GM18517 (cell line): ENCODE results near the gene SLC5A10.
"Not testable (repeated sequence)": the region's sequence is repeated elsewhere in the genome, so short reads cannot be mapped to it uniquely, and the experiment has no call there.

Experiments
- ATAC-seq: cut with Tn5 transposase; IDR thresholded peaks from one replicate; pipeline ENCODE4 v1.9.1; 2021; ENCODE audit warnings: mild to moderate bottlenecking, moderate library complexity; ENCODE audit not compliant: unreplicated experiment

Gene SLC5A10

GRCh38 chr17:18951941-18952842 lies at the start of gene SLC5A10:
Gene SLC5A10 (plus strand): TSS chr17:18952165. CDS start chr17:18952206, 41 bp downstream.
- no peak for ATAC-seq

DNA sequence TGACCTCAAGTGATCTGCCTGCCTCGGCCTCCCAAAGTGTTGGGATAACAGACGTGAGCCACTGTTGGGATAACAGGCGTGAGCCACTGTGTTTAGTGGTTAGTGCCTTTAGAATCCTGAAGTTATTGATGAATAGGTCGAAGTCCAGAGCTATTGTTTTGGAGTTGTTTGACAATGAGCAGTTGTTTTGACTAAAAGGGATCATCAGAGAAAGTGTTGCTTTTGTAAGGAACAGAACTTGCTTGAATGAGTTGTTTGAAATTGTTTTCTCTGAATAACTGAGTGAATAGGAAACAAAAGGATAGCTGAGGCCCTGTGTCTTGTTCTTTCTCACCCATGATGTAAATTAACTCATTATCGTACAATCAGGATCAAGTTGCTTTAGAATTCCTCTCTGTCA lies 47.5 kb upstream of the SLC5A10 start:
- ATAC-seq: no peak

- ATAC-seq: no peak
These were observed 46.7 kb upstream of the SLC5A10 start for GRCh38 chr17:18905226-18905625.

DNA sequence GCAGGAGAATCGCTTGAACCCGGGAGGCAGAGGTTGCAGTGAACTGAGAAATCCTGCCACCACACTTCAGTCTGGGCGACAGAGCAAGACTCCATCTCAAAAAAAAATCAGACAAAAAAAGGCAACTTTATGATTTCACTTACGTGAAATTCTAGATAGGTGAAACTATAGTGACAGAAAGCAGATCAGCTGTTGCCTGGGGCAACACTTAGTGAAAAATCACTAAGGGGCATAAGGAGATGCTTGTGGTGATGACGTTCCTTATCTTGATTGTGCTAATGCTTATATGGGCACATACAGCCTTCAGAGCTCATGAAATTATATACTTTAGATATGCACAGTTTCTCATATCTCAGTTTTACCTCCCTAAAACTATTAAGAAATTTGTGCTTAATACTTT lies 41.6 kb upstream of the SLC5A10 start:
- no peak for ATAC-seq

DNA sequence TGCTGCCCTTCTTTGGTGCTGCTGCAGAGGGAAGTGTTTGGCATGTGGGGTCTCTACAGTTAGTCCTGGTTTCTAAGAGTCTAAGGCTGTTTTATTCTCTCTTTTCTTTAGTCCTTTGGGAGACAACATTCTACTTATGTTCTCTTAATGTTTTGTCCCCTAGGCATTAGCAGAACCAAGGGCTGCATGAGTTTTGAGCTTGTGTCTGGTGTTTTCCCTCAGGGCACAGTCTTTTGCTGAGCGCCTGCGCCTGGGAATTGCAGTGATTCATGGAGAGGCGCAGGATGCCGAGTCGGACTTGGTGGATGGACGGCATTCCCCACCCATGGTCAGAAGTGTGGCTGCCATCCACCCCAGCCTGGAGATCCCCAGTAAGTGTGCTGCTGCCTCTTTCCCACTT lies 41.1 kb upstream of the SLC5A10 start:
- ATAC-seq: no peak

DNA sequence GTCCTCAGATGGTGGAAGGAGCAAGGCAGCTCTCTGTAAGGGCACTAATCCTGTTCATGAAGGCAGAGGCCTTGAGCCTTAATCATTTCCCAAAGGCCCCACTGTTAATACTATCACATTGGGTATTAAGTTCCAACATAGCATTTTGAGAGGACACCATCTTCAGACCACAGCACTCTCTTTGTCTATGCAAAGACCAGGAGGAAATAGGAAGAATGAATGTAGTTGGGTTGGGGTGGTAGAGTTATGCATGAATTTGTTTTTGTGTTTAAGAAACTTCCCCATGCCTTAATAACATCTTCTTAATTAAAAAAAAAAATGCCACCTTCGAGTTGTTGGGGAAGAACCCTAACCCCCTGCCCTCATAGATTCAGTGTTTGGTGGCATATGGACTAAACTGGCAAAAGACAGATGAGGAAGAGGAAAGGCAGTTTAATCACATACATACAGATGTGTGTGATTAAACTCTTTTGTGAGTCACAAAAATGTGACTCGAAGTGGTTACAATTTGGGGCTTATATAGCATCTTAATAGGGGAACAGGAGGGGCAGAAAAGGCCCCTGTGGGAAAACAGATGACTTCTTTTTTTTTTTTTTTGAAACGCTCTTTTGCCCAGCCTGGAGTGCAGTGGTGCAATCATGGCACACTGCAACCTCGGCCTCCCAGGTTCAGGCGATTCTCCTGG lies 35.0 kb upstream of the SLC5A10 start:
- no peak for ATAC-seq

GRCh38 chr17:18917506-18918032 lies 34.4 kb upstream of the SLC5A10 start:
- ATAC-seq: no peak

DNA sequence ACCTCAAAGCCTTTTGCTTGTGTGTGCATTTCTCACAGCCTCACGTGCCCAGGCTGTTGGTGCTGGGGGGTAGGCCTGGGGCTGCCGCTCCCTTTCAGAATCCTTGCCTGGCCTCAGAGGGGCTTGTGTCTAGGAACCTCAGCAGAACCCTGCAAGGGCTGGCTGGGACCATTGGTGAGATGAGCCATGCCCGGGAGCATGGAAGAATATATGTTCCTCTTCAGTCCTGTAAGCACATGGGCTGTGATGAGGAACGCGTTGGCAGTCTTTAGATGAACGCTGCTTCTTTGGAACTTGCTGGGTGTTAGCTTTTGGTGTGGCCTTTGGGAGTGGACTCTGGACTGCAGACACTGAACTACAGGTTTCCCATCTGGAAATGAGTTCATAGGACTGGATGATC lies 32.0 kb upstream of the SLC5A10 start:
- no peak for ATAC-seq

GRCh38 chr17:18920911-18921441 lies 31.0 kb upstream of the SLC5A10 start:
- peak; percentile 51 for ATAC-seq

- peak; percentile 11 for ATAC-seq
These were observed 30.5 kb upstream of the SLC5A10 start for GRCh38 chr17:18921485-18921884.

GRCh38 chr17:18921912-18922451 lies 30.0 kb upstream of the SLC5A10 start:
- ATAC-seq: peak; percentile 74

- ATAC-seq: not testable (repeated sequence)
These were observed 29.4 kb upstream of the SLC5A10 start for GRCh38 chr17:18922596-18922995.

- ATAC-seq: no peak
These were observed 26.8 kb upstream of the SLC5A10 start for GRCh38 chr17:18925187-18925586.

- ATAC-seq: no peak
These were observed 23.3 kb upstream of the SLC5A10 start for GRCh38 chr17:18928628-18929125.

- no peak for ATAC-seq
These were observed 19.5 kb upstream of the SLC5A10 start for GRCh38 chr17:18932360-18933055.

GRCh38 chr17:18933102-18934058 lies 18.6 kb upstream of the SLC5A10 start:
- ATAC-seq: no peak

DNA sequence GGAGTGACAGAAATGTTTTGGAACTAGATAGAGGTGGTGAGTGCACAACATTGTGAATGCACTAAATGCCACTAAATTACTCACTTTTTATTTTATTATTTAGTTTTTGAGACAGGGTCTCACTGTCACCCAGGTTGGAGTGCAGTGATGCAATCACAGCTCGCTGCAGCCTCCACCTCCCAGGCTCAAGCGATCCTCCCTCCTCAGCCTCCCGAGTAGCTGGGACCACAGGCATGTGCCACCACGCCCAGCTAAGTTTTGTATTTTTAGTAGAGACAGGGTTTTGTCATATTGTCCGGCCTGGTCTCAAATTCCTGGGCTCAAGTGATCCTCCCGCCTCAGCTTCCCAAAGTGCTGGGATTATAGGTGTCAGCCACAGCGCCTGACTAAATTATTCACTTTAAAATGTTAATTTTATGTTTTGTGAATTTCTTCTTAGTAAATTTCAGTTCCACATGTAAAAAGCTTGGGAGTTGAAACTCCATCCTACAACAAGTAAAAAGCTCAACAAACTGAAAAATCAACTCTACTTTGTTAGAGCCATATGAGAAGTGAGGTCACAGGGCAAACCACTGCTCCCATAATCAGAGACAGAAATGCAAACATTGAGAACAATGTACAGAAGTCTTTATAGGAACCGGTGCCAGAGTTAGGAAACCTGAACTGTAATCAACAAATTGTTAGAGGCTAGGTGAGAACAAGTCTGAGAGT lies 13.8 kb upstream of the SLC5A10 start:
- ATAC-seq: no peak

DNA sequence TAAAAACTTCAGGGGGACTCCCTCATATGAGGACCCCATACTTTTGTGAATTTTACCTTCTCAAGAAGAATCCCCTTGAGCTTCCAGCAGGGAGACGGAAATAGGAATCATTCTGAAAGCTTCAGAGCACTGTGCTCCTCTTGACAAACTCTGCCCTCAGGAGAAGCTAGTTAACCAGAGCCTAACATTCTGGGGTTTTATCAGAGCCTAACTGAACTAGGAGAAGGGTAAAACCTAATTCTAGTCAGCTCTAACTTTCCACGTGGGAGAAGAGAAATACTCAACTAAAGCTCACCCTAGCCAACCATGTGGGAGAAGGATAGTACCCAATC lies 13.3 kb upstream of the SLC5A10 start:
- no peak for ATAC-seq

DNA sequence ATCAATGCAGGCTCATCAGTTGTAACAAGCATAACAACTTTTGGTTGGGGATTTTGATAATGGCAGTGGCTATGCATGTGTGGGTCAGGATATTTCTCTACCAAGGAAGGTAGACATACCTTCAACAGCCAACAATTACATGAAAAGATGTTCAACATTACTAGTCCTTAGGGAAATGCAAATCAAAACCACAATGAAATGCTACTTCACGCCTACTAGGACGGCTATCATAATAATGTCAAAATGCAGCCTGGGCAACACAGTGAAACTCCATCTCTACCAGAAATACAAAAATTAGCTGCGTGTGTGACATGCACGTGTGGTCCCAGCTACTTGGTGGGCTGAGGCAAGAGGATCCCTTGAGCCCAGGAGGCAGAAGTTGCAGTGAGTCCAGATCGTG lies 7.3 kb upstream of the SLC5A10 start:
- ATAC-seq: no peak
